Measurements from ENCODE around the gene SRGN.
A peak's percentile ranks its signal among the peaks of the same experiment; 100 is the strongest.
"Not testable (repeated sequence)": the region's sequence is repeated elsewhere in the genome, so short reads cannot be mapped to it uniquely, and the experiment has no call there.

SRGN gene, protein sequence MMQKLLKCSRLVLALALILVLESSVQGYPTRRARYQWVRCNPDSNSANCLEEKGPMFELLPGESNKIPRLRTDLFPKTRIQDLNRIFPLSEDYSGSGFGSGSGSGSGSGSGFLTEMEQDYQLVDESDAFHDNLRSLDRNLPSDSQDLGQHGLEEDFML

DNA sequence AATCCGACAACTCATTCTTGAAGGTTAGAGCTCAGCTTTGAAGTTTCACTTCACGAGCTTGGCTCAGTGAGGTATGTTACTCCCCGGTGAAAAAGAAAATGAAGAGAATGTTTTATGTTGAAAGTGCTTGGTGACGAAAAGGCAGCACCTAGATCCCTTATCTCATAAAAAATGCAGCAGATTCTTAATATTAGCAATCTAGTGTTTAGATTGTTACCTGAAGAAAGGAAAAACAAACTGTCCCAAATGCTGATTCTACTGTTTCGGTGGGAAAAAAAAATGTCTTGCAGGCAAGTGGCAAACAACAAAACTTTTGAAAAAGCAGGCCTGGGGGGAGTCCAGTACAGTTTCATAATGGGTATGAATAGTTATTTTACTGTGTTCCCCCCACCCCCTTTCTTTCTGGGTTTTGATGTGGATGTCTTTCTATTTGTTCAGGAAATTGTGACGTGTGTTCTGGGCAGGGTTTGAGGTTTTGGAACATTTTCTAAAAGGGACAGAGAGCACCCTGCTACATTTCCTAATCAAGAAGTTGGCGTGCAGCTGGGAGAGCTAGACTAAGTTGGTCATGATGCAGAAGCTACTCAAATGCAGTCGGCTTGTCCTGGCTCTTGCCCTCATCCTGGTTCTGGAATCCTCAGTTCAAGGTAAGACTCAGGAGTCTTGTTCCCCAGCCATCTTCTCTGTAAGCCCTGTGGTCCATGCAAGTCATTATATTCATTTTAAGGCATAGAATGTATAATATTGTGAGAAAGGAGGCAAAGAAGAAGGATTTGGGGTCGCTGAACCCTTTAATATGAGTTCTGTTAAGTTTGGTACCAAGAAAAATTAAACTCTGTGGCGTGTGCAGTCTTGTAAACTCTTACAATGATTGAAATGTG lies at the start of gene SRGN:
Gene SRGN (plus strand): TSS at position 514 of the 881 bp plus-strand sequence. CDS start 55 bp downstream, at position 569.
- DNase-seq, result peak; percentile 94 to 99 (median 98)

DNA sequence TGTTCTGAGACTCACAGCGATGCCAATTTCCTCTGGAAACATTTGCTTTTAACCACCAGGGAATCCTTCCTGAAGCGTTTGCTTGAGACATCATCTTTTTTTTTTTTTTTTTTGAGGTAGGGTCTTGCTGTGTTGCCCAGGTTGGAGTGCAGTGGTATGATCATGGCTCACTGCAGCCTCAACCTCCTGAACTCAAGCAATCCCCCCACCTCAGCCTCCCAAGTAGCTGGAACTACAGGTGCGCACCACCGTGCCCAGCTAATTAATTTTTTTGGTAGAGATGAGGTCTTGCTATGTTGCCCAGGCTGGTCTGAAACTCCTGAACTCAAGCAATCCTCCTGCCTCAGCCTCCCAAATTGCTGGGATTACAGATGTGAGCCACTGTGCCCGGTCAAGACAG lies 47.0 kb upstream of the SRGN start:
- DNase-seq, result not testable (repeated sequence)

DNA sequence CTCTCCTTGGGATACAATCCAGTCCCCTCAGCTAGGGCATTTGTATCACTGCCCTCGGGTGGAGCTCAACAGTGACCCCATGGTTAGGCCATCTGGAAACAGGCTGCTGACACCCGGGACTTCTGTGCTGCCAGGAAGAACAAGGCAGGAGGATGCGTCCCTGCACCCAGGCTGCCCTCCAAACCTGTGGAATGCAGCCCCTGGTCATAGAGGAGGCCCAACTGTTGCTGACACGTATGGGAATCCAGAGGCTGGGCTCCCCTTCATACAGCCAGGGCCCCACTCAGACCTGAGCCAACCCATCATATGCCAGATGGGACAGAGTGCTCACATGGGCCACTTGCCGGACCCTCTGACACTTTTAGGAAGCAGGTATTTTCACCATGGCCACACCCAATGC lies 45.5 kb upstream of the SRGN start:
- DNase-seq, result no peak

DNA sequence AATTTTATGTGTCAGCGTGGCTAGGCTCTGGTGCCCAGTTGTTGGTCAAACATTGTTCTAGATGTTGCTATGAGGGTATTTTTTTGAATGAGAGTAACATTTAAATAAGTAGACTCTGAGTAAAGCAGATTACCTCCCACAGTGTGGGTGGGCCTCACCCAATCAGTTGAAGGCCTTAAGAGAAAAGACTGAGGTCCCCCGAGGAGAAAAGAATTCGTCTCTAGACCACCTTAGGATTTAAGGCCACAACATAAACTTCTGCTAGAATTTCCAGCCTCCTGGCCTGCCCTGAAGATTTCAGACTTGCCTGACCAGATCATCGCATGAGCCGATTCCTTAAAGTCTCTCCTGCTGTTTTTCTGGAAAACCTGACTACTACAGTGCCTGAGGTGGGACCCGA lies 45.1 kb upstream of the SRGN start:
- no peak for DNase-seq

DNA sequence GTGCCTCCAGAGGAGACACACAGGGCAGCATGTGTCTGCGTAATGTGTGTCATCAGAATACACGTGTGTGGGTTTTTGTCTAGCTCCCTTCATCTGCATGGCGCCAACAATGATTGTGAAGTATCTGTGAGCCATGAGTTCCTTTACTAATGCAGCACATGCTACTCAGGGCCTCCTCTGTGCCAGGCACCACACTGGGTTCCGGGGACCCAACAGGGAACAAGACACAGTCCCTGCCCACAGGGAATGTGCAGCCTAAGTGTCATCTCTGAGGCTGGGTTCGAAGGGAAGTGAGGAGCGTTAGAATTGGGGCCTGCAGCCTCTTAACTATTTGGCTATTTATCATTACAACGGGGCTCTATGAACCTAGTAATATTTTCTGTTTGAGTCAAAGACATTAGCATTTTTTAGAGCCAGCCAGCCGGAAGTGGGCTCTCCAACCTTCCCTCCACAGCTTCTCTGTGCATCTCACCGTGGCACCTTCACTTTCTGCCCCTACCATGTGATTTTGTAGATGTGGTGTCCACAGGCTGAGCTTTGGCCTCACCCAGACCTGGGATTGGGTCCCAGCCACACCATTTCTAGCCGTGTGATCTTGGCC lies 43.9 kb upstream of the SRGN start:
- peak in 1 of 3 donors; percentile 40 for DNase-seq

DNA sequence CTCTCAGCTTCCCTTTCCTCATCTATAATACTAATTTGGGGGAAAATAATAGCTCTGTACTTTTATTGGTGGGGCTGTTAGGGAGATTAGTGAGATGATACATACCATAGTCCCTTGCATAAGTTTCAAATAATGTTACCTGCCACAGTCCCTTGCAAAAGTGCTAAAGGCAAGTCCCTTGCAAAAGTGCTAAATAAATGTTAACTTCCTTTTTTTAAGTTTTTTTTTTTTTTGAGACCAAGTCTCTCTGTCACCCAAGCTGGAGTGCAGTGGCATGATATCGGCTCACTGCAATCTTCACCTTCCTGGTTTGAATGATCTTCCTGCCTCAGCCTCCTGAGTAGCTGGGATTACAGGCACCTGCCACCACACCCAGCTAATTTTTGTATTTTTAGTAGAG lies 43.4 kb upstream of the SRGN start:
- DNase-seq, result peak in 2 of 3 donors; percentile 68 to 73

DNA sequence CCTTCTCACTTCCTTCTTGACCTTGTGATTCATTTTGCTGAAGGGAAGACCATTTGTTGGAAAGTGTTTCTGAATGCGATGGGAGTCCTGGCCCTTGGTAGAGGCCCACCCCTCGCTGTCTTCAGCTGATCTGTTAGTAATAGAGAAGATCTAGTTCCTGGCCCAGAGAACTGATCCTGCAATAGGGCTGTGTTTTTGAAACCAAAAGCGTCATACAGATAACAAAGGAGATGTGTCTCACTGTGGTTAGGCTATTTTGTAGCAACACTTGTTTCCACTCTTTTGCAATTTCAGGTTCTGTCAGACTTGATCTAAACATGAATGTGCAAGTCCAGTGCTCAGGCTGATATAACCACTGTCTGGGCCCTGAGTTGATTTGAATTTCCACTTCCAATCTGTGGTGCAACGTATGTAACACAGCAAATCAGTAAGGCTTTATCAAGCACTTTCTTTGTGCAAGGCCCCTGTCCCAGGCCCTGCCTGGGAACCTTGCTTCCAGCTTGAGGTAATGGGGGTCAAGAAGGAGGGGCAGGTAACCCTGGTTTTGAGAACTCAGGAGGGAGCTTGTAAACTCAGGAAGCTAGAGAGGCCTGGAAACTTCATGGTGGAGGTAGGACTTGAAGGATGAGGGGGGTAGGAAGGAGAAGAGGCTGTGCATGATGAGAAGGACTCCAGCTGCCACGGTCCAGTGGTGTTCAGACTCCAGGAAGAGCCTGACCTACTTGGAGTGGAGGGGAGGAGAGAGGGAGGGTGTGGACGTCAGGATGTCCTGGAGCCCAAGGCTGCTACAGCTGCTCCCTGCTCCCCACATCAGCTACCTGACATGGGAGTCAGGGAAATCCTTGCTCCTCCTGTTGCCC lies 42.2 kb upstream of the SRGN start:
- DNase-seq, result peak; percentile 82 to 97 (median 92)

DNA sequence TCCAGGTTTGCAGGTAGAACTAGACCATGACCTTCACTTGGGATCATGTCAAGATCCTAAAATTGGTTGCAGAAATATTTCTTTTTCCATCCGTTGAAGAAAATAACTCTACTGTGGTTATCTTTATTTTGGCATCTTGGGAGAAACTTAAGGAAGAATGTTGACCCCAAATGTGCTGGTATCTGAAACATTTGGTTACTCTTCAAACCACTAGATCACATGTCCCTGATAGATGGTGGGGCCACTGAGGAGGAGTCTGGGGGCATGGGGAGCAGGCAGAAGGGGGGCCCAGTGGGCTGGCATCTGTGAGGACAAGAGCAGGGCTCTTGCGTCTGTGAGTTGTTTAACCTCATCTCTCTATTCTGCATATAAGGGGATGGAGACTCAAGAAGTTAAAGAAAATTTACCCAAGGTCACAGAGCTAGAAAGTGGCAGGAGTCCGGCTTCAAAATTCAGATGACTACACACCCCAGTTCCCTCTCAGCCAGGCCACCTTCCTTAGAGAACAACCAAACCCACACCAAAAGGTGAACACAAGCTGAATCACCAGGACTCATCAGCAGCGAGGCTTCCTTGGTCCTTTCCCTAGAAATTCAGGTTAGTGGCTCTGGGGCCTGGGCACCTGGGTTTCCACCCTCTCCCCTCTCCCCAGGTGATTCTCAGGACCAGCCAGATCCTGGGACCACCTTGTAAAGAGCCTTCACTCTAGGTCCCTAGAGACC lies 40.6 kb upstream of the SRGN start:
- peak; percentile 80 to 84 (median 82) for DNase-seq

DNA sequence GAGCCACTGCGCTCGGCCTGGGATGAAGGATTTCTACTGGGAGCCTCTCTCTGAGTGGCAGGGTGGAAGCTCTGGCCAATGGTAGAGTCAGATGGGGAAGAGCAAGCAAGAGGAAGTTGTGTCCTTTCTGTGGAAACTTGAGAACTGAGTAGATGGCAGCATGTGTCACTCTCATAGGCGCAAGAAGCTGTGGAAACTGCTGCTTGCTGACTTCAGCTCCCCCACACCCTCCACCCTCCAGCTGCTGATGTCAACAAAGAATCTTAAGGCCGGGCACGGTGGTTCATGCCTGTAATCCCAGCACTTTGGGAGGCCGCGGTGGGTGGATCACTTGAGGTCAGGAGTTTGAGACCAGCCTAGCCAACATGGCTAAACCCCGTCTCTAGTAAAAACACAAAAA lies 39.8 kb upstream of the SRGN start:
- DNase-seq, result peak; percentile 94 to 98 (median 95)

DNA sequence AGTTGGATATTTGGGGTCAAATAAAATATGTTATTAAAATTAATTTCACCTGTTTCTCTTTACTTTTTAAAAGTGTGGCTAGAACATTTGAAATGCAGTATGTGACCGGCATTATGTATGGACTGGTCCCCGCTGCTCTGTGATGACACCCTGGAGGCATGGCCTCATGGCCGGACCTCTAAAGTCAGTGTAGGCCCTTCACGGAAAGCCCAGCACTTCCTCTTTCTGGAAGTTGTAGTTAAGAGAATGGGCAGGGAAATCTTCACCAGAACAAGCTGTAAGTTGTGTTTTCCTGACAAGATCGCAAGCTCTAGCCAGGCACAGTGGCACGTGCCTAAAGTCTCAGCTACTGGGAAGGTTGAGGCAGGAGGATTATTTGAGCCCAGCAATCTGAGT lies 38.3 kb upstream of the SRGN start:
- peak; percentile 92 to 98 (median 94) for DNase-seq

DNA sequence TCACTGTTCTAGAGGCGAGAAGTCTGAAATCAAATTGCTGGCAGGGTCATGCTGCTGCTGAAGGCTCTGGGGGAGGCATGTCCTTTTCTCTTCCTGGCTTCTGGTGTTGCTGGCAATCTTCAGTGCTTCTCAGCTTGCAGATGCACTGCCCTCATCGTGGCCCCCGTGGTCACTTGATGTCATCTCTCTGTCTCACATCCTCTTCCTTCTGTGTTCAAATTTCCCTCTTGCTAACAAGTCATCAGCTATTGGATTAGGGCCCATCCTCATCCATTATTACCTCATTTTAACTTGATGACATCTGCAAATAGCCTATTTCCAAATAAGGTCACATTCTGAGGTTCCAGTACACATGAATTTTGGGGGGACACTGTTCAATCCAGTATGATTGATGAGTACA lies 36.6 kb upstream of the SRGN start:
- peak; percentile 89 to 95 (median 91) for DNase-seq

DNA sequence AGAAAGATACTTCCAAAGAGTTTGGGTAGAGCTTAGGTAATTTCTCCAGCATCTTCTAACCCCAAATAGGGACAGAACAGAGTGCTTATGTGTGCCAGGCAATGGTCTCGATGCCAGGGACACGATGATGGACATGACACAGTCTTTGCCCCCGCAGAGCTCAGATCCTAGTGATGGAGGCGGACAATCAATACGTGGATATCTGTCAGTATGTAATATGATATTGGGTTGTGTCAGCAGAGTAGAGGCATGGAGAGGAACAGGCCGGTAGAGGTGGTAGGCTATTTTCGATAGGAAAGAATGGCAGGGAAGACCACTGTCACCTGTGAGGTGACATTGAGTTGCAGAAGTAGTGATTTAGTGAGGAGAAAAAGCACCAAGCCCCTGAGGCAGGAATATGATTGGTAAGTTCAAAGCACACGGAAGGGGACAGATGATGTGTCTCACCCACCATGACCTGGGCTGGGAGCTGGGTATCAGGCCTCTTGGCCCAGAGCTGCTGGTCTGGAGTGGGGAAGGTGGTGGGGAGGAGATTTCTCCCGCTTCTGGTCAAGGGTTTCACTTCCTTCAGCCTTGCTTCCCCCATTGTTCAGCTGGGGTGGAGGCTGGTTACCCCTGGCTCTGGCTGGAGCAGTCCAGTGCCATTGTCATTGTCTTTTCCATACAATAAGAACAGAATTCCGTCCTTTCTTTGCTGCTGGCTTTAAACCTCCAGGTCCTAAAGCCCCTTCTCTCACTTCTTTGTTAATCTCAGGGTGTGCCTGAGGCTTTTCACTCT lies 36.0 kb upstream of the SRGN start:
- peak; percentile 54 to 73 (median 65) for DNase-seq

DNA sequence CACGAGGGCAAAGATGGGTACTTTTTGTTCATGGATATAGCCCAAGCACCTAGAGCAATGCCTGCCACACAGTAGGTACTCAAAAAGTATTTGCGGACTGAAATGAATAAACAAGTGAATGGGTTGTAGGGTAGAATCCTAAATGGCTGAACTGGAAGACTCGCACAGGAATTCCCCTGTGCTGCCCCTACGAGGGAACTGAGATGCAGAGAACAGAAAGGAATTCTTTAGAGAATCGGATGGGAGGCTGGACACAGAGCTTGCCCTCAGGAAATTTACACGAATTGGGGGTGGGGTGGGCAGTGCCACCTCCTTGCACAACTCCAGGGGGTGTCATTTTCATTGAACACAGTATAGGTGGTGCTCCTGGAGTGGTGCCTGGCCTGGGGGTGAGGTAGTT lies 35.2 kb upstream of the SRGN start:
- DNase-seq, result peak; percentile 53 to 71 (median 57)

DNA sequence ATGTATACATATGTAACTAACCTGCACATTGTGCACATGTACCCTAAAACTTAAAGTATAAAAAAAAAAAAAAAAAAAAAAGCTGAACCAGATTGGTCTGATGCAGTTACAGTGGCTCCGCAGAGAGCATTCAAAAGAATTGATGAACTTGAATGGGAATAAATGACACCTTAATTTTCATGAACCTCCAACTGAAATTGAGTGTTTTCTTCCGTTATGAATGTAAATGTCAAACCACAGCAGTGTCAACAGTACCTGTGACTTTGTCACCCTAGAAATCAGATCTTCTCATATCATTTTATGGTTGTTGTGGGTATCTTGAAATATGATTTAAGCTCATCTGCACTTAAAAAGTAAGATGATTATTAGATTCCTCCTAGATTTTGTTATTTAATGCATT lies 32.7 kb upstream of the SRGN start:
- no peak for DNase-seq

DNA sequence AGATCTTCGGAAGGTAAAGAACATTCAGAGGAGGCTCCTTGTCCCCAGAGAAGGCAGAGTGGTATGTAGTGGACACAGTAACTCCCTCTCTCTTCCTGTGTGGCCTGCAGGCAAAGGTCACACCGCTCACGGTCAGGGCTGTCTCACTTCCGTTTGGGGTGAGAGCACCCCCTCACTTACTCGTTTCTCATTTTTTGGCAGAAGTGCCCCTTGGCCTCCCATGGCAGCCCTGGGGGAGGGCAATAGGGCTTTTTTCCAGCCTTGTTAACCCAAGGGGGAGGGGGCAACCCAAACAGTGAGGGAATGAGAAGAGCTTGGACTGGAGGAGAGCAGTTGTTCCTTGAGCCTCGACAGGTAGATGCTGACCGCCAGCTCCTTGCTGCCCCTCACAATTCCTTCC lies 31.8 kb upstream of the SRGN start:
- peak; percentile 76 to 88 (median 80) for DNase-seq

DNA sequence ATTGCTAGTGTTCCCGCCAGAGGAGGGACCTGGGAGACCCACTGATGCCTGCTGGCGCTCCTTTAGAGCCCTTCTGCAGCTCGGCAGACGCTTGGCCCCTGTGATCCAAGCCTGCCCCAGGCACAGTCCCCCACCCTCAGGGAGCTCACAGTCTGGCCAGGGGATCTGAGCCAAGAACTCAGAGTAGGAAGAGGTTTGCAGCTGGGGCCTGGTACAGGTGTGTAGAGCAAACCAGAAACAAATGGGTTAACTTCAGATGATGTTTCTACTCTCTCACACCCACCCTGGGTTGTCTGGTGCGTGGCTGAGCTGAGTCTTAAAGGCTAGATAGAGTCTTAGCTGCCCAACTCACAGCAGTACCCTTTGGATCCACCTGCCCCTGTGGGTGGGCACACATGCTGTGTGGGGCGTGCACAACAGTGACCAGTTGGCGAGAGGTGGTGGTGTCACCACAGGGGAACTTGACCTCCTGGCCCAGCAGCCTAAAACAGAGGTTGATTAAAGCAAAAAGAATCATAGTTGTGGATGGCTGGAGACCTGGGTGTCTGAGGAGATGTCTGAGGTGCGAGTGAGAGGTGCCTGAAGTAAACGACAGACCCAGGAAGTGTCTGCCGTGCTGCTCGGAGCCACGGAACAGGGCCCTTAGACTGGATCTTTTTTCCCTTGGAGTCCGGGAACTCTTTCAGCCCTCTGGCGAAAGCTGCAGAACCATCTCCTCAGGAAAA lies 31.2 kb upstream of the SRGN start:
- no peak for DNase-seq

DNA sequence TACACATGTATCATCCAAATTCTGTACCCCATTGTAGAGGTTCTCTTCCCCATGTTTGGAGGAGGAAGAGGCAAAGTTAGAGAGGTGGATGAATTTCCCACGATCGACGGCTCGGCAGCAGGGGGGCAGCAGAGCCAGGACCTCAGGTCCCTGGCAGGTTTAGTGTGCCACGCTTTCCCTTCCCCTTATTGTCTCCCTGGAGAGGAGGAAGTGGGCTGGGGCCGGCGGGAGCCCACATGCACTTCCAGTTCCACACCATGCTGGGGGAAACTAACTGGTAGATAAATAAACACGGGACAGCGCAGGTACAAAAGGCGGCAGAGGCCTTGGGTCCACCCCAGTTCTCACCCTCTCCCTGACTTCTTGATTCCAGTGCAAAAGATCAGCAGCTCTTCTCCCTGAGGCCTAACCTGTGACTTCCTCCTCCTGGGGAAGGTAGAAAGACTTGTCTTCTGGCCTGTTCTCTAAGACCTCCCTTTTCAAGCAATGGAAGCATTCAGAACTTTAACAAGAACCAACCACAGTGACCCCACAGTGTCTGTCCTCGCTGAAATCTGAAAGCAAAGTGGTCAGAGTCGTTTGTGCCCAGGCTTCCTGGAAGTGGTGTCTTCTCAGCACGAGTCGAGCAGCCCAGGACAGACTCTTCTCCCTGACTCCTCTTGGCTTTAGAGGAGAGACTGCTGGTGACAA lies 30.5 kb upstream of the SRGN start:
- peak; percentile 60 to 77 (median 62) for DNase-seq

DNA sequence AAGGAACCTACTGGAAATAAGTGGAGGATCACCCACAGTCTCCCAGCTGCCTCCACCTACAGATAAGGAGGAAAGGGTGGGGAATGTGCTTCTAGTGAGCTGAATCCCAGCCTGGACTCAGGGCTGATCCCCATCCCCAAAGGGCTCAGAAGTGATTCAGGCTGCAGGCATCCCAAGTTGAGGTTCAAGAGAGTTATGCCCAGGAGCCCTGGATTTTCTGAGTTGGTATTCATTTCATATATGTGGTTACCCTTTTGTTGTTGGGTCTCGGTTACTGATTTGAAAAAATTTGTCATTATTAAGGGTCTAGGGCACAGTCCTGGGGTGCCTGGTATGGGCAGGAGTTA lies 30.0 kb upstream of the SRGN start:
- DNase-seq, result no peak

DNA sequence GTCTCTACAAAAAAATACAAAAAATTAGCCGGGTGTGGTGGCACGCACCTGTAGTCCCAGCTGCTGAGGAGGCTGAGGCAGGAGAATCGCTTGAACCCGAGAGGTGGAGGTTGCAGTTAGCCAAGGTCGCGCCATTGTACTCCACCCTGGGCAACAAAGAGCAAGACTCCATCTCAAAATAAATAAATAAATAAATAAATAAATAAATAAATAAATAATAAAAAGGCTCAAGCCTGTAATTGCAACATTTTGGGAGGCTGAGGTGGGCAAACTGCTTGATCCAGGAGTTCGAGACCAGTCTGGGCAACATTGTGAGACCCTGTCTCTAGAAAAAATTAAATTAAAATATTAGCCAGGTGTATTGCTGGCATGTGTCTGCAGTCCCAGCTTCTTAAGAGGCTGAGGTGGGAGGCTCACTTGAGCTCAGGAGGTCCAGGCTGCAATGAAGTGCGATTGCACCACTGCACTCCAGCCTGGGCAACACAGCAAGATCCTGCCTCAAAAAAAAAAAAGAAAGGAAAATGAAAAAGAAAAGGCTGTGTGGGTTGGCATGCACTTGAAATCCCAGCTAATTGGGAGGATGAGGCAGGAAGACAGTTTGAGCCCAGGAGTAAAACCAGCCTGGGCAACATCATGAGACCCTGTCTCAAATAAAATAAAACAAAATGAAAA lies 27.6 kb upstream of the SRGN start:
- no peak for DNase-seq
